Hematopoietic multipotent progenitor cell treated with erythropoietin and hydrocortisone succinate and interleukin-3 and kit ligand, for 17 days (in vitro differentiated cells): ENCODE results near the gene GPC6.

ENCODE experiments used
- DNase-seq: peaks from one replicate; pipeline ENCODE4 v3.0.0-alpha.2; 2015; ENCODE audit warnings: low spot score

The GPC6 gene

DNA sequence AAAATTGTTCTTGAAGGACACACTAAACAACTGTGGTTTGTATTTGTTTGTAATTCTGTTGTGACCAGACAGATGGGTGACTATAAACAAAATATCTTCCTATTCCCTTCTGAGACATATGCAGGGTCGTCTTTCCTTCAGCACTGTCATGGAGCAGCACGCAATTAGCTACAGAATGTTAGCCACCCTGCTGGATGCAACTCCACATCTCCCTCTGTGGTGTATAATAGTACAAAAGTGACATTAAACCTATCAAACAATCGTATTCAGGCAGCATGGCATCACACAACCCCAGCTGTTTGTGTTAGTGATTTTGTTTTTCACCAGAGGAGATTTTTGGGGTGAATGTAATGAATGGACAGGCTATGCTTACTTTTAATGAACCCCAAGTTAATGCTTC lies 146.2 kb downstream of the GPC6 start:
- no peak for DNase-seq

GRCh38 chr13:93375491-93375890 lies 148.9 kb downstream of the GPC6 start:
- DNase-seq: no peak

- no peak for DNase-seq
Measured at GRCh38 chr13:93377196-93377595, 150.6 kb downstream of the GPC6 start.

- DNase-seq: no peak
Measured at GRCh38 chr13:93378184-93378583, 151.6 kb downstream of the GPC6 start.

DNA sequence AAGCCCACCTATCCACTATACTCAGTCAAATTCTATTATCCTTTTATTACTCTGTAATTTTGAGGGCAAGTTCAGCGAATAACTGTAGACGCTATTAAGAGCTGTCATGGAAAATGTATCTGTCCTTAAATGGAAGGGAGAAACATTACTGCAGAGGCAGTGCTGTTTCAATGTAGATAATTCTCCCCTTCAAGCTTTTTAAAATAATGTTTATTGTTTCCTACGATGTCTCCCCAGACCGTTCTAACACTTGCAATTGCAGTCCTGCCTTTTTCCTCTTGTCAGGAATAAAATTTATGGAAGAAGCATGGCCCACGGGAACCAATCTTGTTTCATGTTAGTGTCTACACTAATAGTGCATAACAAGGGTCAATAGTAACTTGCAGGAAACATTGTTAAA lies 159.5 kb downstream of the GPC6 start:
- no peak for DNase-seq

GRCh38 chr13:93388701-93389100 lies 162.1 kb downstream of the GPC6 start:
- no peak for DNase-seq

GRCh38 chr13:93397619-93398018 lies 171.0 kb downstream of the GPC6 start:
- DNase-seq: no peak

DNA sequence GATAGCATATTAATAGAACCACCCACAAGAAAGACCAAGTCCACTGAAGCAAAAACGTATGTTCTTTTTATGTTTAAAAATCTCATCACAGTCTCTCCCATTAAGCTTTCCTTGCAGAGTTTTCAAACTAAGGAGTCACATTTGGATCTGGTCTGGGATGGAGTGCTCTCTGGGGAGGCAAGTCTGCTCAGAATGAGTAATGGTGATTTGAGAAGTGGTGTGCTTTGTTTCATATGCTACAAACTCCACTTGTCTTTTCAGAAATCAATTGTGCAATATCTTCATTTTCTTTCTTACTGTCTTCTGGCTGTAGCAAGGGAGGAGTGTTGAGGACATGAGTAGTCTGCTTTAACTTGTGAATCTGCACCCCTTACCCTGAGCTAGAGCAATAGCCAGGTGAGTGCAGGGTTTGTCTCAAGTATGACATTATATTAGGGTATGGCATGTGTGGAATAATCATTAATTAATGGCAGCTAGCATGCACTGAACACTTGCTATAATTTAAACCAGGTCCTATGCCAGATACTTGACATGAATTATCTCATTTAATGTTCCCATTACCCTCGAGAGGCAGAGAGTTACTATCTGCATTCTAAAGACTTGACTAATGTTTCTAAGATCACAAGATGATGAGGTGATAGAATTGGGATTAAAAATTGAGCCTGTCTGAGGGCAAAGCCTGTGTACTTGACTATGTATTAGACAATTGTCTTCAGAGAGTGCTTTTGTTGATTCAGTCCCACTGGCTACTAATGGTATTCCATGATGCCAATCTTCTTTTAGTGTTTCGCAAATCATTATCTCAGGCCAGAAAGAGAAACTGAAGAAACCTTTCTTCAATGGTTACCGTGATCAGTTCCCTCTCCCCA lies 171.8 kb downstream of the GPC6 start:
- DNase-seq: no peak

DNA sequence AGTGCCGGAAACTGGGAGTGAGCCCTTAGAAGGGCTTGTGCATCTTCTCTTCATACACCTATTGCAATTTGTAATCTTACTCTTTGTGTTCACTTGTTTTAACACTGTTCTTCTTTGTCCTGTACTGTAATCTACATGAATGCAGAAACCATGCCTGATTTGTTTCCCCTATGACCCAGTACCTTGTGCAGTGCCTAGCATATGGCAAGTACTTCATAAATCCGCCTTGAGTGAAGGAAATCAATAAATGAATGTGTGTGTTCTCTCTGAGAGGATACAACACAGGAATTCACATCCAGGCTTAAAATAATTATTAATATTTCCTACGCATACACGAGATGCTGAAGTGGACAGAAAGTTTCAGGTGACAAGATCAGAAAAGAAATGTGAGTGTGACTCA lies 172.6 kb downstream of the GPC6 start:
- DNase-seq: no peak

- no peak for DNase-seq
Measured at GRCh38 chr13:93406136-93406535, 179.5 kb downstream of the GPC6 start.

- DNase-seq: no peak
Measured at GRCh38 chr13:93407551-93407950, 180.9 kb downstream of the GPC6 start.

- DNase-seq: no peak
Measured at GRCh38 chr13:93409001-93409400, 182.4 kb downstream of the GPC6 start.

DNA sequence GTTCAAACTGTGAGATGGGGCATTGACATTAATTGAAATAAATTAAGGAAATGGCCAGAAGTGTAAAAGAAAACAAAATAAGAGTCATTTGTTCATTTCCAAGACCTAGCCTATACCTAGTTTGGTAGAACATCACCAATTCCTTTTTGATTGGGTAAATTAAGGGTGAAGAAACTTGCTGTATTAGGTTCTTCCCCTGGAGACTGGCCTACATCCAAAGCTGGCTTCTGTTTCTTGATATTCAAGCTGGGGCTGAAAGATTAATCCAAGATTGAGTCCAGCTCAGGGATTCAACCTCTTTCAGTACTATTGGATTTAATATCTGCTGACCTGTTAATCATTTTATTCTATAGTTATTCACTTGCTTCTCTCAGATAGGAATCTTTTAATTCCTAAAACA lies 183.2 kb downstream of the GPC6 start:
- no peak for DNase-seq

DNA sequence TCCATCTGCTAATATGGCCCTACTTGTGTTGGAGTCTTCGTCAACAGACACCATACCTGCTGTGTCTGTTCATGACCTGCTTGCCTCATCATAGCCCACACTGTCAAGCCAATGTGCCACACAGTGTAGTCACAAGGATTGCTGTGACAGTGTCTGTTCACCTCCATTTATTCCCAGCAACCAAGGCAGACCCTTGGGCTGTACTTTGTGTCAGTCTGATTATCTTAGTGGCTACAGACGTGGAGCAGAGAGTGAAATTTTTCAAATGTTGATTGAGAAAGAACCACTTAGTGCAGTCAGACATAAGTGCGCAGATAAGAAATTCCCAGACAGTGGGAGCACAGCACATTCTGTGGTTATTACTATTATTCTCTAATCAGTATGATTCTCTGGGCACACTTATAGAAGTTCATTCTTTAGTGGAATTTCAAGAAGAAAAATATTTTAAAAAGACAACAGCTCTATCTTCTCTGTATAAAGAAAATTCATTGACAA lies 184.6 kb downstream of the GPC6 start:
- no peak for DNase-seq

GRCh38 chr13:93412676-93413075 lies 186.1 kb downstream of the GPC6 start:
- no peak for DNase-seq

- no peak for DNase-seq
Measured at GRCh38 chr13:93413972-93414717, 187.5 kb downstream of the GPC6 start.

DNA sequence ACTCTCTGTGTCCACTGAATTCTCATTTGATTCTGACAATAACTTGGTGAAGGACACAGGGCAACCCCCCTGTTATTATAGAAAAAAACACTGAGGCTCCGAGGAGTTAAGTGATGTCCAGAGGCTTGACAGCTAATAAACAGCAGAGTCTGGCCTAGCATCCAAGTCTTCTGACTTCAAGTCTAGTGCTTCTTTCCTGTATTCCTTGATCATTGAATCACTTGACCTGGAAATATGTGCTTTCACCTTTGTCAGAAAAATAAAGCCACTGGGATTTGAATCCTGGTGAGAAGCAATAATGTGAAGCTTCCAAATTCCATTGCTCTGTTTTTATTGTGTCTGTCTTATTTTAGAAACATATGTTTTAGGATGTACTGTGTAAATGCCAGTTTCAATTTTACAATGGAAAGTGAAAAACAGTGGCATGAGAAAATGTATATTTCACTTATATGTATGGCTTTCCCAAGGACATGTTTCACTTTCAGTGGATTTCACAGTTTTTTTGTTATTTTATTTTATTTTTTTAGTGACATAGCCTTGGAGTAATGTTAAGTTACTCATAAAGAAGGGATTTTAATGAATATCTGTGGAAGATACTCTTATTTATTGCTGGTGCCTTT lies 190.2 kb downstream of the GPC6 start:
- no peak for DNase-seq

GRCh38 chr13:93418398-93418797 lies 191.8 kb downstream of the GPC6 start:
- no peak for DNase-seq

- no peak for DNase-seq
Measured at GRCh38 chr13:93420206-93420605, 193.6 kb downstream of the GPC6 start.

GRCh38 chr13:93420887-93421286 lies 194.3 kb downstream of the GPC6 start:
- no peak for DNase-seq

DNA sequence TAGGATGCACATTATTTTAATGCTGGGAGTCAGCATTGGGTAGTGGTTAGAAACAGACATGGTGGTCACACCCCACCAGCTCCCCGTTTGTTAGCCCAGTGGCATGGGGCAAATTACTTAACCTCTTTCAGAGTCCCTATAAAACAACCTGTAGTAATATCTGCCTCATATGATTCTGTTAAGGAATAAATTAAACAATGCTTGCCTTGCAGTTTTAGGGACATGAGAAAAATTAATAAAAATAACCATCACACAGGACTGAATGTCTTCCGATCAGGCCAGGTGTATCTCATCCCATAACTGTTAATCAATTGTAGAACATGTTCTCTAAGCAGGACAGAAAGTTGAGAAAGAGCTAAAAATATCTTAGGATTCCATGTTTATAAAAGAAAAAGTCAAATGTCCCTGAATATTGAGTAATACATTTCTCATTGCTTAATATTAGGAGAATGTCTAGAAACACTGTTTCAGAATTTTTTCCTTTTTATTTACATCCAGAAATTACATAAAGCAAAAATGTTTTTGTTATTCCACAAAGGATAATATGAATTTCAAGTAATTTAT lies 196.5 kb downstream of the GPC6 start:
- no peak for DNase-seq

DNA sequence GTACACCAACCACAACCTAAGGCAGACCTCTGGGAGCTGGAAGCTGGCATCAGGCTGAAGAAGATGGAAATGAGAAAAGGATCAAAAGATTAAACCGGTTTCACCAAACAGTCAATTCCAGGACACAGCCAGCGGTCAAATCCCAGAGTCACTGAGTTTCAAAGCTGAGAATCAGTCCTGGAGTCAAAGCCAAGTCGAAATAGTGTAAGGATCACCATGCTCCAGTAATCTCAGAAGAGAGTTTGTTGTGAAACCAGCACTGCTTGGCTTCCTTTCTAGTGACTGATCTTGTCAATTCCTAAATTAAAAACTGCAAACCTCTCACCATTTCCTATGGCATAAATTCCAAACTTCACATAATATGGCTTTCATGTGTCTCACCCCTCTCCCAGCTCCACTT lies 198.8 kb downstream of the GPC6 start:
- DNase-seq: no peak

DNA sequence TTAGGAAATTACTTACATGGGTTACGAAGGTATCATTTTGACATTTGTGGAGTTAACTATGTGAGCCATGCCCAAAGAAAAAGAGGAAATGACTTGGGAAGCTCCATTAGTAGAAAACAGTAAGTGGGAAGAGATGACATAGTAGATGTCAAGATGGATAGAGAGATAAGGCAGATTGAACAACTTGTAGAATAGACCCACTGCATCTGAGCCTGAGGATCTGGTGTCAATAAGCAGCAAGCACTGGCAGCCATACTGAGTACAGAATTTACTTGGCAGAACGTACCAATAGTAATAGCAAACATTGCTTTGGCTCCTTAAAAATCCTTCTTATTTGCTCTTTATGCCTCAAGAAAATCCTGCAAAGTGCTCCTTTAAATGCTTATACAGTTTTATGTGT lies 203.8 kb downstream of the GPC6 start:
- DNase-seq: no peak
